ENCODE data around the gene MSLN.

Gene MSLN

DNA sequence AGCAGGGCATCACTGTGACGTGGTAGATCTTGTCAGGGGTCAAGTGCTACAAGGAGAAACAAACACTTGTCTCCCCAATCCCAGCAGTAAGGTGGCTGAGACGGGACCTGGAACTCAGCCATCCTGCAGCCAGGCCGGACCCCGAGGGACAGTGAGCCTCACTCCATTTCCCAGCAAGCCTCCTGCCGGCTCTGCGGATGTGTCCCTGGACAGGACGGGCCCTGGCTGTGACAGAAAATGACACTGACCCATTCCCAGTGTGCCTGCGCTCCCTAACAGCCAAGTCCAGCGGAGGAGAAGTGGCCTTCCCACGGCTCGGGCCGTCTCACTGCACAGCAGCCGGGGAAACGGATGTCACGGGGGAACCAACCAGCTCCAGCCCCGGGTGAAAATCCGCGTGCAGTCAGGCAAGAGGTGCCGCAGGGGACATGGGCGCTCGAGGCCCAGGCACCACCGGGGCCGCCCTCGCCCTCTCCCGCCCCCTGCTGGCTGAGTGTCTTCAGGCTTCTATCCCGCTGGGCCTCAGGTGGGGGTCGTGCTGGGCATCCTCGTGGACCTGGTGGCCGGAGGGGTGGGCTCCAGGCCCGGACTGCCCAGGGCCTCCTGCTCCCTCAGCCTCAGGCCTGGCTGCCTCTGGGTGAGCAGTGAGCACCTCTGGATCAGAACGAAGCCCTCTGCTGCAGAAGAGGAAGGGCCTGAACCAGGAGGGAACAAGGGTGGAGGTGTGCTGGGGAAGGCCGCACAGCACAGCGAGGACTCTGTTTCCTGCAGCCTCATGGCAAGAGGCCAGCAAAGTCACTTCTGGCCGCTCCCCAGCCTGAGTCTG lies 26.9 kb upstream of the MSLN start:
- DNase-seq (ENCODE audit: extremely low spot score) = no peak
- ChIA-PET CTCF (interaction anchor here (0.9 to 1.4 kb wide), 2 partner anchors 17 to 21 kb away, joined by 3 to 4 read pairs; no protein-coding TSS in a partner anchor), POLR2A (no interaction called here)
- TF ChIP-seq, protein P1, sequence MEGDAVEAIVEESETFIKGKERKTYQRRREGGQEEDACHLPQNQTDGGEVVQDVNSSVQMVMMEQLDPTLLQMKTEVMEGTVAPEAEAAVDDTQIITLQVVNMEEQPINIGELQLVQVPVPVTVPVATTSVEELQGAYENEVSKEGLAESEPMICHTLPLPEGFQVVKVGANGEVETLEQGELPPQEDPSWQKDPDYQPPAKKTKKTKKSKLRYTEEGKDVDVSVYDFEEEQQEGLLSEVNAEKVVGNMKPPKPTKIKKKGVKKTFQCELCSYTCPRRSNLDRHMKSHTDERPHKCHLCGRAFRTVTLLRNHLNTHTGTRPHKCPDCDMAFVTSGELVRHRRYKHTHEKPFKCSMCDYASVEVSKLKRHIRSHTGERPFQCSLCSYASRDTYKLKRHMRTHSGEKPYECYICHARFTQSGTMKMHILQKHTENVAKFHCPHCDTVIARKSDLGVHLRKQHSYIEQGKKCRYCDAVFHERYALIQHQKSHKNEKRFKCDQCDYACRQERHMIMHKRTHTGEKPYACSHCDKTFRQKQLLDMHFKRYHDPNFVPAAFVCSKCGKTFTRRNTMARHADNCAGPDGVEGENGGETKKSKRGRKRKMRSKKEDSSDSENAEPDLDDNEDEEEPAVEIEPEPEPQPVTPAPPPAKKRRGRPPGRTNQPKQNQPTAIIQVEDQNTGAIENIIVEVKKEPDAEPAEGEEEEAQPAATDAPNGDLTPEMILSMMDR (IDR thresholded peaks at IDR 0.05; ENCODE audit: control extremely low read depth, extremely low read depth, low read depth, missing control alignments) = peak; percentile 19

DNA sequence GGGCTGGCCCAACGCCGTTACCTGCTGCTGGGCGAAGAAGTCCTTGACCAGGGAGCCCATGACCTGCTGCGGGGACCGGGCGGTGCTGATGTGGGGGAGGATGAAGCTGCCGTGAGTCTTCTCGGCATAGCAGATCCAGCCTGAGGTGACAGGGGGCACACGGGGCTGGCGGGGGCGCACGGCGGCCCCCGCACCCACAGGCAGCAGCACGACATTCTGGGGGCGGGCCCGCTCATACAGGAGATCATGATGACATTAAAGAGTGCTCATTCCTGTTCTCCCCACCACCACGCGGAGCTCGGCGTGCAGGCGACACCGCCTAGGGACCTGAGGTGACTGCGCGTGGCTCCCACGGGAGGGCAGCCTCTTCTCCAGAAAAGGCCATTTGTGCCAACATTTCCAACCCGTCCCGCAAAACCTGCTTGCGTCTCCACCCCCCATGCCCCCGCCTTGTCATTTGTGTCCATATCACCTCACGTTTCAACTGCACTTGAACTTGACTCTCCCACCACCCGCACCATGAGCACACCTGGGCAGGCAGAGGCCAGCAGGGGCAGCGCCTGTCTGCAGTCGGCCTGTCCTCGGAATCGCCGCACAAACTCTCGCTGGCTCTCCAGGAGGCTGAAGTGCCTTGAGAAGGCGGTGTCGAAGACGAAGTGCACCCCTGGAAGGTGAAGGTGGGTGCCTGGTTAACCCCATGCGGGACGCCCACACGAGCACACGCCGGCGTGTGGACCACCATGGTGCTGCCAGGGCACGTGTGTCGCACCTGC lies 26.1 kb upstream of the MSLN start:
- POLR2A ChIA-PET = no interaction called here
- CTCF ChIA-PET = interaction anchor here (1.4 to 5.2 kb wide), 2 partner anchors 14 to 22 kb away, joined by 4 to 31 read pairs; partner anchors contain the start of gene ANTKMT
- TF ChIP-seq, protein P1 (IDR thresholded peaks at IDR 0.05; ENCODE audit: control extremely low read depth, extremely low read depth, low read depth, missing control alignments) = no peak

DNA sequence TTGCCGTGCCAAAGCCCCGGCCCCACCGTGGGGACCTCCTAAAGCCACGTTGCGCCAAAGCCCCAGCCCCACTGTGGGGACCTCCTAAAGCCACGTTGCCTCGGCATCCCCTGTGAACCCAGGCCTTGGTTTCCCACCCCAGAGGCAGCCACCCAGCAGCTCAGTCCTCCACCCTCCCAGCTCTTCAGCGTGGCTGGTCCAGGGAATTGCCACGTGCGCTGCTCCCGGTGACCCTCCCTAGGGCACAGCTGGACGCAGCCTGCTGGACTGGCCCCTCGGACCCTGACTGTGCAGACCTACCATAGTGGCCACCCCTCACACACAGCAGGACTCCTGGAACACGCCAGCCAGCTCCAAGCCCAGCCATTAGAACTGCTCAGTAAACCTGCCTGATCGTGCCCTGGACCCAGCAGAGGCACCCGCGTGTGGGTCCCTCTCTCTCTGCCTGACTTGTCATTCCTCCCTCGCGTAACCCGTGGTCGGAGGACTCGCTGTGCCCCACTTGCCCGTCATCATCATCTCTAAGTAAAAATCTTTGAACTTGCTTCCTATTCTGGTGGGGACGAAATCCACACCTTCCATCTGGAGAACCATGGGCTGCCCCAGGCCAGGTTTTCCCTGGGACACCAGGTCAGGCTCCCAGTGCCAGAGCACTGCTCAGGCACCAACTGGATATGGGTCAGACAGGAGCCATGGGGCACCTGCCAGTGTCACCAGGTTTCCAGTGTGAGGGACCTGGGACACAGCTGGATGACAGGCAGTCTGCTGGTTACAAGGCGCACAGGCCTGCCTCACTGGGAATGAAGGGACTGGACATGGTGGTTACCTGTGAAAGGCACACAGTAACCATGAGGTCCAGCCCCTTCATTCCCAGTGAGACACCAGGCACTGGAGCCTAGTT lies 25.3 kb upstream of the MSLN start:
- DNase-seq (ENCODE audit: extremely low spot score) = no peak
- TF ChIP-seq, protein P1 (IDR thresholded peaks at IDR 0.05; ENCODE audit: control extremely low read depth, extremely low read depth, low read depth, missing control alignments) = no peak
- CTCF ChIA-PET = interaction anchor here (1.9 to 5.2 kb wide), 5 partner anchors 12 to 50 kb away, joined by 7 to 31 read pairs (median 9); partner anchors contain the start of genes ANTKMT and METRN
- POLR2A ChIA-PET = interaction anchor here (0.9 to 1.5 kb wide), 3 partner anchors 8 to 1230 kb away, joined by 3 to 5 read pairs (median 3); partner anchors contain the start of genes CCDC78, HAGHL and RPS2

More for the DNA sequence above, 26.1 kb upstream of the MSLN start:
- no peak for DNase-seq (ENCODE audit: extremely low spot score)

DNA sequence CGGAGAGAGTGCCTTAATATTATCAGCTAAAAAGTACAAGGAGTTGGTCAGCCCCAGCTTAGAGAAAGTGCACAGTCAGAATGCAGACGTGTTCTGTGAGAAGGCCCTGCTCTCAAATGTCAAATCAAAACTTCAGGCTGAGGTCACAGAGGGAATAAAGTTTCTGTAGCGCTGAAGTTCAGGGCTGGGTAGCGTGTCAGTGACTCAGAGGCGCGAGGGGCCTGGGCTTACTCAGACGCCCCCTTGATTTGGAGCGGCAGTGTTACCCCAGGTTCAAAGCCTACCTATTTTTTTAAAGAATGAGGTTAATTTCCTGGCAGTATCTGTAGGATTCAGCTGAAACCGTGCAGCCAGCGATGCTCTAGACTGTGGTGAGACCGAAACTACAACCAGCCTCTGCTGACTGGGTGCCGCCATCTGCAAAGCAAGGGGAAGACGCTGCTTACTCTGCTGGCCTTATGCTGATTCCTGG lies 24.5 kb upstream of the MSLN start:
- ChIA-PET POLR2A (interaction anchor here (0.9 to 1.5 kb wide), 3 partner anchors 9 to 1229 kb away, joined by 3 to 5 read pairs (median 3); partner anchors contain the start of genes CCDC78, HAGHL and RPS2), CTCF (interaction anchor here (1.9 to 5.2 kb wide), 5 partner anchors 12 to 49 kb away, joined by 7 to 31 read pairs (median 9); partner anchors contain the start of genes ANTKMT and METRN)
- TF ChIP-seq, protein P1 (IDR thresholded peaks at IDR 0.05; ENCODE audit: control extremely low read depth, extremely low read depth, low read depth, missing control alignments) = no peak
- peak; percentile 62 for DNase-seq (ENCODE audit: extremely low spot score)

DNA sequence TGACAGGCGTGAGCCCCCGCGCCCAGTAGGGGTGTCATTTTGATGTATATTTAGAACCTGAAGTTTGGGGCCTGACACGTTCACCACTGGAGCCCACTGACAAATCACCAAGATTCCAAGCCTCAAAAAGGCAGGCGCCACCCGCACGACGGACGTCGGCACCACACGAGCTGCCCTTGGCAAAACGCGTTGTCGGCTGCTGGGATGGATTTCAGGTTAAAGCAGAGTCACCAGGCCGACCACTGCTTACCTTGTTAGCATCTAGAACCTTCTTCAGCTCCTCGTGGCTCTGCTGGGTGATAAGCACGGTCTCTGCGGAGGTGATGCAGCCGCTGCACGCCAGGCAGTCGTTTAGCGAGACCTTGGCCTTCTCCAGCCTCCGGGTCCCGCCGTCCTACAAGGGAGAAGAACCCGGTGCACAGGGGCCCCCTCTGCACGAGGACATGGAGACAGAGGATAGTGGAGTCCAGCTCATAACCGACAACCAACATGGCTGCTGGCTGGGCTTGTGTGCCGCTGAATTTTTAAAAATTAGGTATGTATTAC lies 23.5 kb upstream of the MSLN start:
- POLR2A ChIA-PET = interaction anchor here (1.5 kb wide), 1 partner anchor 10 kb away, joined by 5 read pairs; the partner anchor contains the start of genes CCDC78 and HAGHL
- CTCF ChIA-PET = interaction anchor here (1.9 to 5.2 kb wide), 5 partner anchors 13 to 48 kb away, joined by 7 to 31 read pairs (median 9); partner anchors contain the start of genes ANTKMT and METRN

More for the DNA sequence above, 23.5 kb upstream of the MSLN start:
- no peak for DNase-seq (ENCODE audit: extremely low spot score)
- TF ChIP-seq, protein P1 (IDR thresholded peaks at IDR 0.05; ENCODE audit: control extremely low read depth, extremely low read depth, low read depth, missing control alignments) = no peak
